Smooth muscle cell of the brain vasculature (primary cell): ENCODE measurements around the gene PSMD9.
"Not testable (repeated sequence)": the region's sequence is repeated elsewhere in the genome, so short reads cannot be mapped to it uniquely, and the experiment has no call there.

Experiments
- DNase-seq: peaks from one replicate; pipeline ENCODE4 v3.0.0-alpha.2; 2012; ENCODE audit warnings: low read depth, low spot score

The PSMD9 gene

GRCh38 chr12:121888478-121889273 lies at the start of gene PSMD9:
Gene PSMD9 (plus strand): TSS chr12:121888790. CDS start chr12:121888857, 67 bp downstream.
- peak; percentile 87 for DNase-seq

- peak; percentile 94 for DNase-seq
Observed at GRCh38 chr12:121839106-121839992, 49.2 kb upstream of the PSMD9 start.

GRCh38 chr12:121839993-121840761 lies 48.4 kb upstream of the PSMD9 start:
- no peak for DNase-seq

GRCh38 chr12:121843236-121843982 lies 45.2 kb upstream of the PSMD9 start:
- DNase-seq, result no peak

- no peak for DNase-seq
Observed at GRCh38 chr12:121845701-121846100, 42.9 kb upstream of the PSMD9 start.

- no peak for DNase-seq
Observed at GRCh38 chr12:121849211-121849610, 39.4 kb upstream of the PSMD9 start.

- DNase-seq, result no peak
Observed at GRCh38 chr12:121849665-121850064, 38.9 kb upstream of the PSMD9 start.

GRCh38 chr12:121852392-121852791 lies 36.2 kb upstream of the PSMD9 start:
- DNase-seq, result not testable (repeated sequence)

GRCh38 chr12:121857322-121858246 lies 31.0 kb upstream of the PSMD9 start:
- no peak for DNase-seq

GRCh38 chr12:121858318-121858661 lies 30.3 kb upstream of the PSMD9 start:
- no peak for DNase-seq

- DNase-seq, result no peak
Observed at GRCh38 chr12:121858662-121859572, 29.7 kb upstream of the PSMD9 start, which contains the start of gene HPD. Gene HPD (minus strand): TSS chr12:121858859. CDS start chr12:121858823, 36 bp downstream.

- no peak for DNase-seq
Observed at GRCh38 chr12:121860257-121860656, 28.3 kb upstream of the PSMD9 start.

- DNase-seq, result not testable (repeated sequence)
Observed at GRCh38 chr12:121860699-121861098, 27.9 kb upstream of the PSMD9 start.

- DNase-seq, result no peak
Observed at GRCh38 chr12:121861636-121862254, 26.8 kb upstream of the PSMD9 start.

- DNase-seq, result no peak
Observed at GRCh38 chr12:121866331-121866730, 22.3 kb upstream of the PSMD9 start.

- not testable (repeated sequence) for DNase-seq
Observed at GRCh38 chr12:121869229-121869628, 19.4 kb upstream of the PSMD9 start.

GRCh38 chr12:121871467-121871866 lies 17.1 kb upstream of the PSMD9 start:
- DNase-seq, result no peak

GRCh38 chr12:121872546-121873215 lies 15.9 kb upstream of the PSMD9 start:
- DNase-seq, result no peak
